Iris pigment epithelial cell (primary cell): ENCODE measurements around the gene ALDH16A1.
"Not testable (repeated sequence)": the region's sequence is repeated elsewhere in the genome, so short reads cannot be mapped to it uniquely, and the experiment has no call there.

ENCODE experiments used
- DNase-seq: peaks from one replicate; pipeline ENCODE4 v3.0.0-alpha.2; 2011; ENCODE audit warnings: low read depth

The ALDH16A1 gene

GRCh38 chr19:49441210-49441959, 11.6 kb upstream of the ALDH16A1 start, which contains the start of gene SLC17A7:
SLC17A7 (minus strand) TSS chr19:49441527; CDS start chr19:49441379, 148 bp downstream.
- no peak for DNase-seq

GRCh38 chr19:49441960-49442350, 11.1 kb upstream of the ALDH16A1 start:
- DNase-seq: no peak

- no peak for DNase-seq
Observed at GRCh38 chr19:49442354-49442753, 10.7 kb upstream of the ALDH16A1 start.

GRCh38 chr19:49442771-49443365, 10.2 kb upstream of the ALDH16A1 start:
- DNase-seq: peak; percentile 79

GRCh38 chr19:49443366-49444099, 9.5 kb upstream of the ALDH16A1 start:
- DNase-seq: peak; percentile 93

GRCh38 chr19:49444100-49444700, 8.8 kb upstream of the ALDH16A1 start:
- DNase-seq: not testable (repeated sequence)

- DNase-seq: no peak
Observed at GRCh38 chr19:49445997-49446396, 7.0 kb upstream of the ALDH16A1 start.

GRCh38 chr19:49447485-49448431, 5.3 kb upstream of the ALDH16A1 start:
- no peak for DNase-seq

- no peak for DNase-seq
Observed at GRCh38 chr19:49448432-49448786, 4.6 kb upstream of the ALDH16A1 start.

- no peak for DNase-seq
Observed at GRCh38 chr19:49450405-49450804, 2.6 kb upstream of the ALDH16A1 start.

- DNase-seq: peak; percentile 99
Observed at GRCh38 chr19:49451430-49452181, 1.4 kb upstream of the ALDH16A1 start, which contains the start of gene PIH1D1. PIH1D1 (minus strand) TSS chr19:49451814; CDS start chr19:49451574, 240 bp downstream.

- no peak for DNase-seq
Observed at GRCh38 chr19:49453757-49454240, 774 bp downstream of the ALDH16A1 start.

GRCh38 chr19:49455773-49456172, 2.7 kb downstream of the ALDH16A1 start:
- DNase-seq: no peak

- DNase-seq: no peak
Observed at GRCh38 chr19:49456326-49456725, 3.3 kb downstream of the ALDH16A1 start.

- no peak for DNase-seq
Observed at GRCh38 chr19:49458567-49458903, 5.5 kb downstream of the ALDH16A1 start.

- no peak for DNase-seq
Observed at GRCh38 chr19:49459388-49459787, 6.4 kb downstream of the ALDH16A1 start.

- not testable (repeated sequence) for DNase-seq
Observed at GRCh38 chr19:49461130-49461529, 8.1 kb downstream of the ALDH16A1 start.

GRCh38 chr19:49461656-49462055, 8.6 kb downstream of the ALDH16A1 start:
- no peak for DNase-seq

GRCh38 chr19:49462492-49462891, 9.5 kb downstream of the ALDH16A1 start:
- no peak for DNase-seq

GRCh38 chr19:49463960-49464740, 11.1 kb downstream of the ALDH16A1 start:
- DNase-seq: no peak
